Osteocyte (in vitro differentiated cells): ENCODE results near the gene CLIC3. TPM values are rescaled to one million over a fixed set of nuclear protein-coding genes. Genes with fewer than 3 reads are reported as not detected.

Source experiments
- DNase-seq: peaks from one replicate; pipeline ENCODE4 v3.0.0; 2021; ENCODE audit warnings: mixed read lengths; ENCODE audit not compliant: unreplicated experiment; ENCODE audit errors: extremely low spot score
- H3K27ac Mint-ChIP-seq: one replicate; pipeline ENCODE4 v1.8.0; 2021; ENCODE audit warnings: mild to moderate bottlenecking, mixed read lengths; ENCODE audit not compliant: unreplicated experiment
- H3K27me3 Mint-ChIP-seq: one replicate; pipeline ENCODE4 v1.8.0; 2021; ENCODE audit warnings: mixed read lengths; ENCODE audit not compliant: unreplicated experiment
- H3K36me3 Mint-ChIP-seq: one replicate; pipeline ENCODE4 v1.8.0; 2021; ENCODE audit warnings: mixed read lengths; ENCODE audit not compliant: unreplicated experiment
- H3K4me1 Mint-ChIP-seq: one replicate; pipeline ENCODE4 v1.8.0; 2021; ENCODE audit warnings: mixed read lengths; ENCODE audit not compliant: unreplicated experiment
- H3K4me3 Mint-ChIP-seq: one replicate; pipeline ENCODE4 v1.8.0; 2021; ENCODE audit warnings: mild to moderate bottlenecking, moderate library complexity, mixed read lengths; ENCODE audit not compliant: unreplicated experiment
- H3K9me3 Mint-ChIP-seq: one replicate; pipeline ENCODE4 v1.8.0; 2021; ENCODE audit warnings: mixed read lengths; ENCODE audit not compliant: unreplicated experiment
- CTCF ChIP-seq: fragments of 200-600 bp; sonication (generic); IDR thresholded peaks from 2 replicates; pipeline ENCODE4 v1.5.0; 2021; ENCODE audit warnings: antibody characterized with exemption, mild to moderate bottlenecking, moderate library complexity
- total RNA-seq: library from RNA; stranded (reverse); gene quantifications from 2 replicates; pipeline ENCODE4 v1.2.1, GENCODE V29; 2021

CLIC3 gene
- total RNA-seq, 1 donor from 2014 or later: not detected

GRCh38 chr9:136955202-136955942, 41.0 kb downstream of the CLIC3 start:
- Mint-ChIP-seq H3K4me3 (no peak overlapping the region), H3K9me3 (no peaks in the 10 kb centered on the region), H3K27me3 (no peaks in the 10 kb centered on the region), H3K27ac (no peak overlapping the region), H3K36me3 (no peaks in the 10 kb centered on the region), H3K4me1 (peaks cover 3% of the 10 kb centered on the region)
- TF ChIP-seq CTCF: no peak
- DNase-seq: no peak

- Mint-ChIP-seq H3K27ac (no peak overlapping the region), H3K9me3 (no peaks in the 10 kb centered on the region), H3K4me3 (no peak overlapping the region), H3K27me3 (no peaks in the 10 kb centered on the region), H3K36me3 (no peaks in the 10 kb centered on the region), H3K4me1 (peaks cover 4% of the 10 kb centered on the region)
- TF ChIP-seq CTCF: no peak
- no peak for DNase-seq
These were observed 41.9 kb downstream of the CLIC3 start for GRCh38 chr9:136954270-136955083.

GRCh38 chr9:136953771-136954269, 42.5 kb downstream of the CLIC3 start:
- no peaks in the 10 kb centered on the region for H3K27me3 Mint-ChIP-seq
- H3K9me3 Mint-ChIP-seq: no peaks in the 10 kb centered on the region
- TF ChIP-seq CTCF: no peak
- no peak overlapping the region for H3K4me3 Mint-ChIP-seq
- H3K36me3 Mint-ChIP-seq: no peaks in the 10 kb centered on the region
- H3K4me1 Mint-ChIP-seq: peaks cover 5% of the 10 kb centered on the region
- no peak overlapping the region for H3K27ac Mint-ChIP-seq
- no peak for DNase-seq

- no peak overlapping the region for H3K27ac Mint-ChIP-seq
- TF ChIP-seq CTCF: no peak
- no peaks in the 10 kb centered on the region for H3K27me3 Mint-ChIP-seq
- no peaks in the 10 kb centered on the region for H3K9me3 Mint-ChIP-seq
- DNase-seq: no peak
- no peak overlapping the region for H3K4me3 Mint-ChIP-seq
- H3K36me3 Mint-ChIP-seq: no peaks in the 10 kb centered on the region
- H3K4me1 Mint-ChIP-seq: peaks cover 7% of the 10 kb centered on the region
These were observed 43.2 kb downstream of the CLIC3 start for GRCh38 chr9:136952876-136953770.
